ENCODE data around the gene SF3A1. TPM values are rescaled to one million over a fixed set of nuclear protein-coding genes. Genes with fewer than 3 reads are reported as not detected.

Gene SF3A1
- total RNA-seq, 1 donor from 2014 or later, result 89.2 TPM

DNA sequence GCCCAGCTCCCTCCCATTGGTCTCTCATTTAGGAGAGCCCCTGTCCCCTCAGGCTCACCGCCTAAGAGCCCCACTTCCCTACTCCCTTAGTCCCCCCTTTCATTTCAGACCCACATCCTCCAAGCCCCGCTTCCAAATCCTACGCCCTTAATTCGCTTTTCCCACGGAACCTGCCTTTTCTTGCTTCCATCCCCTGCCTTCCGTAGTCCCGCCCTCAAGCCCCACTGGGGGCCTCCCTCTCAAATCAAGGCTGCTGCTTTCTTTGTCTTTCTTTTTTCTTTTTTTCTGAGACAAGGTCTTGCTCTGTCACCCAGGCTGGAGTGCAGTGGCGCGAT lies 509 bp upstream of the SF3A1 start:
- Histone ChIP-seq H3K4me3 (peak overlapping the region; percentile 86), H3K27ac (replicated peaks) (peak overlapping the region; percentile 97), H3K9me3 (replicated peaks) (no peaks in the 10 kb centered on the region), H3K27me3 (ENCODE audit: low read depth) (no peaks in the 10 kb centered on the region), H3K36me3 (peaks cover 10% of the 10 kb centered on the region), H3K4me1 (peaks cover 52% of the 10 kb centered on the region)
- intact Hi-C loops (cut with micrococcal nuclease), result no loop called here
- TF ChIP-seq, protein P1, sequence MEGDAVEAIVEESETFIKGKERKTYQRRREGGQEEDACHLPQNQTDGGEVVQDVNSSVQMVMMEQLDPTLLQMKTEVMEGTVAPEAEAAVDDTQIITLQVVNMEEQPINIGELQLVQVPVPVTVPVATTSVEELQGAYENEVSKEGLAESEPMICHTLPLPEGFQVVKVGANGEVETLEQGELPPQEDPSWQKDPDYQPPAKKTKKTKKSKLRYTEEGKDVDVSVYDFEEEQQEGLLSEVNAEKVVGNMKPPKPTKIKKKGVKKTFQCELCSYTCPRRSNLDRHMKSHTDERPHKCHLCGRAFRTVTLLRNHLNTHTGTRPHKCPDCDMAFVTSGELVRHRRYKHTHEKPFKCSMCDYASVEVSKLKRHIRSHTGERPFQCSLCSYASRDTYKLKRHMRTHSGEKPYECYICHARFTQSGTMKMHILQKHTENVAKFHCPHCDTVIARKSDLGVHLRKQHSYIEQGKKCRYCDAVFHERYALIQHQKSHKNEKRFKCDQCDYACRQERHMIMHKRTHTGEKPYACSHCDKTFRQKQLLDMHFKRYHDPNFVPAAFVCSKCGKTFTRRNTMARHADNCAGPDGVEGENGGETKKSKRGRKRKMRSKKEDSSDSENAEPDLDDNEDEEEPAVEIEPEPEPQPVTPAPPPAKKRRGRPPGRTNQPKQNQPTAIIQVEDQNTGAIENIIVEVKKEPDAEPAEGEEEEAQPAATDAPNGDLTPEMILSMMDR (IDR thresholded peaks at IDR 0.05; ENCODE audit: borderline replicate concordance), result no peak
- no peak for DNase-seq

DNA sequence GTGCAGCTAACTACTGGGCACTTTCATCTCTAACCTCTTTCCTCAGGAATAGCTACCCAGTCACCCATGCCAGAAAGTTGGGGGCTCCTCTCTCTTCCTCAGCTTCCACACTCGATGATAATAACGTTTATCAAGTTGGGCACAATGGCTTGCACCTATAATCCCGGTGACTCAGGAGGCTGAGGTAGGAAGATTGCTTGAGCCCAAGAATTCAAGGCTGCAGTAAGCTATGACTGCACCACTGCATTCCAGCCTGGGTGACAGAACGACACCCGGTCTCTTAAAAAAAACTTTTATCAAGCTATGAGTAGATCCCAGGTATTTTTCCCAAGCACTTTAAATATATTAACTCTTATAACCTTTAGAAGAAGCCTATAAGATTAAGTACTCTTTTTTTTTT lies 2.0 kb downstream of the SF3A1 start:
- peak overlapping the region; percentile 86 for H3K4me3 ChIP-seq
- H3K9me3 ChIP-seq (replicated peaks), result no peaks in the 10 kb centered on the region
- intact Hi-C loops (cut with micrococcal nuclease), result no loop called here
- no peaks in the 10 kb centered on the region for H3K27me3 ChIP-seq (ENCODE audit: low read depth)
- H3K4me1 ChIP-seq, result peaks cover 73% of the 10 kb centered on the region
- TF ChIP-seq, protein P1 (IDR thresholded peaks at IDR 0.05; ENCODE audit: borderline replicate concordance), result no peak
- DNase-seq, result no peak
- H3K27ac ChIP-seq (replicated peaks), result no peak overlapping the region
- H3K36me3 ChIP-seq, result peaks cover 35% of the 10 kb centered on the region

DNA sequence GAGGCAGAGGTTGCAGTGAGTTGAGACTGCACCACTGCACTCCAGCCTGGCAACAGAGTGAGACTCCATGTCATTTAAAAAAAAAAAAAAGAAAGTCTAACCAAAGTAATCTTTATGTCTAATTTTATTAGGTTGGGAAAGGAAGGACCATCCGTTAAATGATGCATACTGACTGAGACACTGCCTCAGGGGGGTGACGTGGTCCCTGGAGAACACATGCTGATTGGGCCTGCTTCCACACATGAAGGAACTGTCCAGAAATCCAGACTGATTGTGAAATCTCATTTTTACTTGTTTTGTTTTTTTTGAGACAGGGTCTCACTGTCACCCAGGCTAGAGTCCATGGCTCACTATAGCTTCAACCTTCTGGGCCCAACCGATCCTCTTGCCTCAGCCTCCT lies 5.5 kb downstream of the SF3A1 start:
- peaks cover 68% of the 10 kb centered on the region for H3K36me3 ChIP-seq
- peaks cover 80% of the 10 kb centered on the region for H3K4me1 ChIP-seq
- H3K4me3 ChIP-seq, result no peak overlapping the region
- H3K9me3 ChIP-seq (replicated peaks), result no peaks in the 10 kb centered on the region
- intact Hi-C loops (cut with micrococcal nuclease), result no loop called here
- DNase-seq, result no peak
- TF ChIP-seq, protein P1 (IDR thresholded peaks at IDR 0.05; ENCODE audit: borderline replicate concordance), result no peak
- no peaks in the 10 kb centered on the region for H3K27me3 ChIP-seq (ENCODE audit: low read depth)
- H3K27ac ChIP-seq (replicated peaks), result no peak overlapping the region

DNA sequence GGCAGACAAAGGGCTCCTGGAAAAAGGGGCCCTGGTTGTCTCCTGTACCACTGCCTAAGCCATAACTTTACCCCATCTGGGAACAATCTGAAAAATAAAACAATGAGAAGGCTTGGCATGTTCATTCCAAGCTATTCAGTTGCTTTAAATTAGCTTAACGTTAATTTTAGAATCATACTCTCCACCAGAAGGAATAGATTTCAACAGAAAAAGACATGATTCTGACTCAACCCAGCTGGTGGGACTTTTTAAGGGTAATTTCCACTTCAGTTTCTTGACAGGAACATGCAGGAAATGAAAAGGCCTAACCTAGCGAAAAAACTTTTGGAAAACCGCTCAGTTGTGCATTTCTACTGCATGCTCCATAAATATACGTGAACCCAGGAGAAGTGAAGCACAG lies 7.9 kb downstream of the SF3A1 start:
- peaks cover 56% of the 10 kb centered on the region for H3K4me1 ChIP-seq
- intact Hi-C loops (cut with micrococcal nuclease), result no loop called here

DNA sequence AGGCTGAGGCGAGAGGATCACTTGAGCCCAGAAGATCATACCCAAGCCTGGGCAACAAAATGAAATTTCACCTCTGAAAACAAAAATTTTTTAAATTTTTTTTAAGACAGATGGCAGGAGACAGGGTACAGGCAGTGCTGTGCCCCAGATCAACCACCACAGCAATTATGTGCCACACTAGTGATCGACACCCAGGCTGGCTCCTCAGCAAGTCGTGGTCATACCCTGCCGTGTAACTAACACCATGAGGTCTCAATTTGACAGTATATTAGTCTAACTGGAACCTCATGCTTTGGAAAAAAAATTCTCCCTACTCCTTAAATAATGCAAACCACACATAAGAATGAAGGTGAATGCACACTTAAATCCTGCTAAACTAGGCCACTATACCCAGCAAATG lies 8.3 kb downstream of the SF3A1 start:
- intact Hi-C loops (cut with micrococcal nuclease), result no loop called here
- no peaks in the 10 kb centered on the region for H3K27me3 ChIP-seq (ENCODE audit: low read depth)
- no peak overlapping the region for H3K4me3 ChIP-seq
- peaks cover 56% of the 10 kb centered on the region for H3K4me1 ChIP-seq
- peaks cover 97% of the 10 kb centered on the region for H3K36me3 ChIP-seq
- TF ChIP-seq, protein P1 (IDR thresholded peaks at IDR 0.05; ENCODE audit: borderline replicate concordance), result no peak
- H3K9me3 ChIP-seq (replicated peaks), result no peaks in the 10 kb centered on the region
- no peak overlapping the region for H3K27ac ChIP-seq (replicated peaks)
- no peak for DNase-seq

More for the DNA sequence above, 7.9 kb downstream of the SF3A1 start:
- no peaks in the 10 kb centered on the region for H3K27me3 ChIP-seq (ENCODE audit: low read depth)
- H3K4me3 ChIP-seq, result no peak overlapping the region
- no peaks in the 10 kb centered on the region for H3K9me3 ChIP-seq (replicated peaks)
- DNase-seq, result no peak
- TF ChIP-seq, protein P1 (IDR thresholded peaks at IDR 0.05; ENCODE audit: borderline replicate concordance), result no peak
- no peak overlapping the region for H3K27ac ChIP-seq (replicated peaks)
- peaks cover 93% of the 10 kb centered on the region for H3K36me3 ChIP-seq
